NCI-H226 (cell line): Measurements from ENCODE around the gene FADS1.

Experiments used
- DNase-seq: peaks from one replicate; pipeline ENCODE4 v3.0.0-alpha.2; 2015

The FADS1 gene

GRCh38 chr11:61844909-61845565 lies 28.2 kb upstream of the FADS1 start:
- no peak for DNase-seq

- no peak for DNase-seq
Observed at GRCh38 chr11:61842528-61842820, 25.7 kb upstream of the FADS1 start.

GRCh38 chr11:61841636-61842527 lies 25.1 kb upstream of the FADS1 start:
- DNase-seq: no peak

- DNase-seq: no peak
Observed at GRCh38 chr11:61840371-61840770, 23.6 kb upstream of the FADS1 start.

GRCh38 chr11:61839742-61840141 lies 22.9 kb upstream of the FADS1 start:
- DNase-seq: no peak

- no peak for DNase-seq
Observed at GRCh38 chr11:61838921-61839320, 22.1 kb upstream of the FADS1 start.

GRCh38 chr11:61838501-61838900 lies 21.7 kb upstream of the FADS1 start:
- DNase-seq: no peak

- DNase-seq: no peak
Observed at GRCh38 chr11:61837411-61838005, 20.7 kb upstream of the FADS1 start.

GRCh38 chr11:61836193-61836592 lies 19.4 kb upstream of the FADS1 start:
- DNase-seq: no peak

- DNase-seq: peak; percentile 89
Observed at GRCh38 chr11:61834278-61835048, 17.7 kb upstream of the FADS1 start.

- no peak for DNase-seq
Observed at GRCh38 chr11:61833926-61834277, 17.1 kb upstream of the FADS1 start.

- DNase-seq: no peak
Observed at GRCh38 chr11:61833471-61833870, 16.7 kb upstream of the FADS1 start.

- no peak for DNase-seq
Observed at GRCh38 chr11:61832754-61833153, 16.0 kb upstream of the FADS1 start.

- no peak for DNase-seq
Observed at GRCh38 chr11:61832207-61832606, 15.4 kb upstream of the FADS1 start.

GRCh38 chr11:61830237-61831105 lies 13.7 kb upstream of the FADS1 start:
- DNase-seq: no peak

- no peak for DNase-seq
Observed at GRCh38 chr11:61829806-61830205, 13.0 kb upstream of the FADS1 start.

- DNase-seq: no peak
Observed at GRCh38 chr11:61828629-61829407, 12.0 kb upstream of the FADS1 start.

GRCh38 chr11:61828379-61828628 lies 11.5 kb upstream of the FADS1 start:
- DNase-seq: no peak

- no peak for DNase-seq
Observed at GRCh38 chr11:61827571-61828378, 11.0 kb upstream of the FADS1 start, which contains the start of gene FADS2. FADS2 (plus strand) TSS chr11:61828300; CDS start chr11:61828391, 91 bp downstream.

- DNase-seq: no peak
Observed at GRCh38 chr11:61826930-61827570, 10.2 kb upstream of the FADS1 start.
